Islet of Langerhans (tissue), 1 donor: ENCODE measurements around the gene EIF3K.
"Not testable (repeated sequence)": the region's sequence is repeated elsewhere in the genome, so short reads cannot be mapped to it uniquely, and the experiment has no call there.

Experiments used
- FAIRE-seq: peaks from one replicate; lab custom pipeline; 2011; peaks lifted over from hg19 to GRCh38; lab: Jason Lieb, UNC

Gene EIF3K

GRCh38 chr19:38618590-38619360, at the start of gene EIF3K:
TSS of gene EIF3K (plus strand) at chr19:38619188. CDS start at chr19:38619269, 81 bp downstream.
- peak; percentile 81 for FAIRE-seq

- FAIRE-seq = no peak
Measured at GRCh38 chr19:38569368-38569983, 49.5 kb upstream of the EIF3K start.

GRCh38 chr19:38571682-38572081, 47.3 kb upstream of the EIF3K start:
- no peak for FAIRE-seq

GRCh38 chr19:38577826-38578225, 41.2 kb upstream of the EIF3K start:
- FAIRE-seq = no peak

GRCh38 chr19:38579304-38579703, 39.7 kb upstream of the EIF3K start:
- not testable (repeated sequence) for FAIRE-seq

- FAIRE-seq = no peak
Measured at GRCh38 chr19:38580080-38580479, 38.9 kb upstream of the EIF3K start.

GRCh38 chr19:38583219-38583984, 35.6 kb upstream of the EIF3K start:
- FAIRE-seq = no peak

GRCh38 chr19:38583985-38584305, 35.0 kb upstream of the EIF3K start:
- no peak for FAIRE-seq

- no peak for FAIRE-seq
Measured at GRCh38 chr19:38587562-38587961, 31.4 kb upstream of the EIF3K start.

GRCh38 chr19:38588041-38588440, 30.9 kb upstream of the EIF3K start:
- no peak for FAIRE-seq

- no peak for FAIRE-seq
Measured at GRCh38 chr19:38592940-38593339, 26.0 kb upstream of the EIF3K start.

- no peak for FAIRE-seq
Measured at GRCh38 chr19:38596057-38596981, 22.7 kb upstream of the EIF3K start.

- FAIRE-seq = no peak
Measured at GRCh38 chr19:38597075-38597474, 21.9 kb upstream of the EIF3K start.

- FAIRE-seq = no peak
Measured at GRCh38 chr19:38599722-38600121, 19.3 kb upstream of the EIF3K start.

GRCh38 chr19:38602856-38603255, 16.1 kb upstream of the EIF3K start:
- FAIRE-seq = peak; percentile 33

- FAIRE-seq = no peak
Measured at GRCh38 chr19:38606131-38606530, 12.9 kb upstream of the EIF3K start.

GRCh38 chr19:38614289-38614688, 4.7 kb upstream of the EIF3K start:
- FAIRE-seq = no peak

- no peak for FAIRE-seq
Measured at GRCh38 chr19:38615007-38615581, 3.9 kb upstream of the EIF3K start.

GRCh38 chr19:38616265-38616664, 2.7 kb upstream of the EIF3K start:
- FAIRE-seq = no peak

GRCh38 chr19:38617283-38617763, 1.7 kb upstream of the EIF3K start:
- no peak for FAIRE-seq

- FAIRE-seq = no peak
Measured at GRCh38 chr19:38617764-38618589, 1.0 kb upstream of the EIF3K start, which contains the start of gene MAP4K1. TSS of gene MAP4K1 (minus strand) at chr19:38617953. CDS start at chr19:38617895, 58 bp downstream.
